Prostate gland (tissue), 2 donors: ENCODE data around the gene SGSH. TPM values are rescaled to one million over a fixed set of nuclear protein-coding genes. Genes with fewer than 3 reads are reported as not detected.

Source experiments
- DNase-seq: peaks from one replicate; pipeline ENCODE4 v3.0.0-alpha.2; 2019; ENCODE audit warnings: low spot score
- H3K27ac ChIP-seq, 2 donors: fragments of 200-600 bp; sonication (generic); 2 replicates each; pipeline ENCODE4 v1.5.1; 2017 to 2019
- H3K27me3 ChIP-seq: fragments of 200-600 bp; sonication (generic); replicated peaks from 2 replicates; pipeline ENCODE4 v1.5.1; 2019; ENCODE audit not compliant: insufficient read depth
- H3K36me3 ChIP-seq, 2 donors: fragments of 200-600 bp; sonication (generic); 1 replicate in 1 of 2; 2 replicates in 1 of 2; pipeline versions ENCODE4 v1.5.1 to v1.8.1; 2017 to 2019
- H3K4me1 ChIP-seq: fragments of 200-600 bp; sonication (generic); replicated peaks from 2 replicates; pipeline ENCODE4 v1.5.1; 2019
- H3K4me3 ChIP-seq, 2 donors: fragments of 200-600 bp; sonication (generic); 2 replicates each; pipeline ENCODE4 v1.5.1; 2017 to 2019
- H3K9me3 ChIP-seq: fragments of 200-600 bp; sonication (generic); 2 replicates; pipeline ENCODE4 v1.5.1; 2017
- POLR2A ChIP-seq: fragments of 450-650 bp; IDR thresholded peaks from one replicate; pipeline ENCODE4 v1.6.1; 2016; ENCODE audit warnings: antibody characterized with exemption, mild to moderate bottlenecking
- POLR2AphosphoS5 ChIP-seq: sonication (generic); formaldehyde crosslinking; IDR thresholded peaks from one replicate; pipeline ENCODE4 v1.6.1; 2017; ENCODE audit warnings: antibody characterized with exemption
- WGBS: methylation state at CpG from one replicate; pipeline ENCODE4 v1.1.5; 2018; 5-methylcytosine and 5-hydroxymethylcytosine counted together
- intact Hi-C: fragments of 100-400 bp; cut with DNase I; formaldehyde crosslinking; loops from one replicate; pipeline ENCODE4 v1.14.2; 2022
- total RNA-seq, 2 donors: library from RNA; depleted of rRNA; stranded (reverse); fragments of >200 nt; gene quantifications; one replicate each; pipeline ENCODE4 v1.1.0, GENCODE V29; 2016
- TF ChIP-seq, protein P1 (sequence below), 4 experiments: fragments of 200-600 bp in 2 of 4; fragments of 450-650 bp in 2 of 4; sonication (generic) in 2 of 4; IDR thresholded peaks; 1 replicate in 3 of 4; 2 replicates in 1 of 4; pipeline ENCODE4 v1.5.1; 2016 to 2019; ENCODE audit warnings: antibody characterized with exemption in 4 of 4, mild to moderate bottlenecking in 2 of 4, moderate library complexity in 2 of 4

SGSH gene
- total RNA-seq, 2 donors from 2014 or later, result 41.2 to 95.7 TPM

- H3K36me3 ChIP-seq, result no peaks in the 10 kb centered on the region
- no peaks in the 10 kb centered on the region for H3K9me3 ChIP-seq
- no peaks in the 10 kb centered on the region for H3K27me3 ChIP-seq
- 92% methylated on average over 14 of the region's 14 CpGs for WGBS
- TF ChIP-seq POLR2A, result no peak
- peaks cover 4% of the 10 kb centered on the region for H3K4me1 ChIP-seq
- H3K4me3 ChIP-seq, result no peak overlapping the region
- intact Hi-C loops, result no loop called here
- H3K27ac ChIP-seq, result no peak overlapping the region
- no peak for DNase-seq
Observed at GRCh38 chr17:80195141-80195540, 25.0 kb downstream of the SGSH start.

GRCh38 chr17:80191865-80192661 is 28.1 kb downstream of the SGSH start:
- no peaks in the 10 kb centered on the region for H3K36me3 ChIP-seq
- peak overlapping the region; percentile 73 for H3K27ac ChIP-seq
- WGBS, result 26% methylated on average over 29 of the region's 29 CpGs
- TF ChIP-seq, protein P1, sequence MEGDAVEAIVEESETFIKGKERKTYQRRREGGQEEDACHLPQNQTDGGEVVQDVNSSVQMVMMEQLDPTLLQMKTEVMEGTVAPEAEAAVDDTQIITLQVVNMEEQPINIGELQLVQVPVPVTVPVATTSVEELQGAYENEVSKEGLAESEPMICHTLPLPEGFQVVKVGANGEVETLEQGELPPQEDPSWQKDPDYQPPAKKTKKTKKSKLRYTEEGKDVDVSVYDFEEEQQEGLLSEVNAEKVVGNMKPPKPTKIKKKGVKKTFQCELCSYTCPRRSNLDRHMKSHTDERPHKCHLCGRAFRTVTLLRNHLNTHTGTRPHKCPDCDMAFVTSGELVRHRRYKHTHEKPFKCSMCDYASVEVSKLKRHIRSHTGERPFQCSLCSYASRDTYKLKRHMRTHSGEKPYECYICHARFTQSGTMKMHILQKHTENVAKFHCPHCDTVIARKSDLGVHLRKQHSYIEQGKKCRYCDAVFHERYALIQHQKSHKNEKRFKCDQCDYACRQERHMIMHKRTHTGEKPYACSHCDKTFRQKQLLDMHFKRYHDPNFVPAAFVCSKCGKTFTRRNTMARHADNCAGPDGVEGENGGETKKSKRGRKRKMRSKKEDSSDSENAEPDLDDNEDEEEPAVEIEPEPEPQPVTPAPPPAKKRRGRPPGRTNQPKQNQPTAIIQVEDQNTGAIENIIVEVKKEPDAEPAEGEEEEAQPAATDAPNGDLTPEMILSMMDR (IDR thresholded peaks at IDR 0.05), result no peak
- TF ChIP-seq POLR2AphosphoS5, result peak; percentile 65
- no peak for TF ChIP-seq POLR2A
- DNase-seq, result peak; percentile 81
- no peaks in the 10 kb centered on the region for H3K27me3 ChIP-seq
- H3K4me1 ChIP-seq, result peaks cover 8% of the 10 kb centered on the region
- no peaks in the 10 kb centered on the region for H3K9me3 ChIP-seq
- intact Hi-C loops, result no loop called here
- H3K4me3 ChIP-seq, result no peak overlapping the region

DNA sequence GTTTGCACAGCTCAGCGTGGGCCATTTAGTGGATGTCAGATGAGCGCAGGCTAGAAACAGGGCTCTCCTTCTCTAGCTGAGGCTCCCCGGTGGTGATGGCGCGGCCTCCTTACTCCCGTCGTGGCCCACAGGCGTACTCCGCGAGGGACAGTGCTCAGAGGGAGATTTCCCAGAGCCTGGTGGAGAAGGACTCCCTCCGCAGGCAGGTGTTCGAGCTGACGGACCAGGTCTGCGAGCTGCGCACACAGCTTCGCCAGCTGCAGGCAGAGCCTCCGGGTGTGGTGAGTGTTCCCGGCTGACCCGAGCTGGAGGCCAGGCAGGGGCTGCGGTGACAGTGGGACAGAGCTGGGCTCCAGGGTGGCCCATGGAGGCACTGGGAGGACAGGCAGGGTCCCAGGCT is 28.9 kb downstream of the SGSH start:
- intact Hi-C loops, result no loop called here
- Histone ChIP-seq H3K27me3 (no peaks in the 10 kb centered on the region), H3K4me1 (peaks cover 8% of the 10 kb centered on the region), H3K27ac (peak overlapping the region in 1 of 2 donors; percentile 73), H3K9me3 (no peaks in the 10 kb centered on the region), H3K36me3 (no peaks in the 10 kb centered on the region), H3K4me3 (no peak overlapping the region)
- WGBS, result 88% methylated on average over 11 of the region's 20 CpGs
- DNase-seq, result no peak
- TF ChIP-seq POLR2A (no peak), POLR2AphosphoS5 (no peak)
- TF ChIP-seq, protein P1 (IDR thresholded peaks at IDR 0.05), result no peak

- no peaks in the 10 kb centered on the region for H3K27me3 ChIP-seq
- no peak overlapping the region for H3K27ac ChIP-seq
- intact Hi-C loops, result no loop called here
- peaks cover 8% of the 10 kb centered on the region for H3K4me1 ChIP-seq
- 93% methylated on average over 10 of the region's 10 CpGs for WGBS
- H3K9me3 ChIP-seq, result no peaks in the 10 kb centered on the region
- no peak overlapping the region for H3K4me3 ChIP-seq
- no peak for DNase-seq
- TF ChIP-seq POLR2AphosphoS5 (no peak), POLR2A (no peak)
- TF ChIP-seq, protein P1 (IDR thresholded peaks at IDR 0.05), result no peak
- H3K36me3 ChIP-seq, result no peaks in the 10 kb centered on the region
Observed at GRCh38 chr17:80190716-80191115, 29.4 kb downstream of the SGSH start.

GRCh38 chr17:80189611-80190010 is 30.5 kb downstream of the SGSH start:
- TF ChIP-seq POLR2AphosphoS5 (no peak), POLR2A (no peak)
- TF ChIP-seq, protein P1 (IDR thresholded peaks at IDR 0.05), result no peak
- Histone ChIP-seq H3K27ac (no peak overlapping the region), H3K36me3 (no peaks in the 10 kb centered on the region), H3K4me1 (peaks cover 8% of the 10 kb centered on the region), H3K9me3 (no peaks in the 10 kb centered on the region), H3K27me3 (no peaks in the 10 kb centered on the region), H3K4me3 (no peak overlapping the region)
- intact Hi-C loops, result no loop called here
- WGBS, result 90% methylated on average over 23 of the region's 23 CpGs
- no peak for DNase-seq
